HL-60 (cell line): Measurements from ENCODE around the gene STK40.
A peak's percentile ranks its signal among the peaks of the same experiment; 100 is the strongest.

Experiments used
- CTCF ChIP-seq: IDR thresholded peaks from one replicate; pipeline ENCODE4 v1.5.1; 2011; ENCODE audit warnings: low read length, control low read depth, inconsistent platforms; ENCODE audit not compliant: insufficient read depth
- GABPA ChIP-seq: IDR thresholded peaks from 2 replicates; pipeline ENCODE4 v1.6.1; 2012; ENCODE audit warnings: low read depth
- POLR2AphosphoS5 ChIP-seq: IDR thresholded peaks from 2 replicates; pipeline ENCODE4 v1.6.1; 2012; ENCODE audit warnings: low read depth
- REST ChIP-seq: IDR thresholded peaks from 2 replicates; pipeline ENCODE4 v1.6.1; 2012; ENCODE audit warnings: low read depth; ENCODE audit not compliant: insufficient replicate concordance
- SPI1 ChIP-seq: IDR thresholded peaks from 2 replicates; pipeline ENCODE4 v1.6.1; 2012; ENCODE audit warnings: low read depth, mild to moderate bottlenecking, borderline replicate concordance

- TF ChIP-seq CTCF (no peak), POLR2AphosphoS5 (no peak), GABPA (no peak), REST (no peak), SPI1 (peak; percentile 55; the same call in 1 of the 2 replicates)
These were observed 64.4 kb downstream of the STK40 start for GRCh38 chr1:36321119-36321951.
